HEK293T (cell line): ENCODE measurements around the gene B3GALT5.

Source experiments
- BHLHE40 ChIP-seq: fragments of 450-650 bp; IDR thresholded peaks from 2 replicates; pipeline ENCODE4 v1.6.1; 2016; ENCODE audit warnings: mild to moderate bottlenecking, moderate library complexity, borderline replicate concordance
- ELF4 ChIP-seq: fragments of 450-650 bp; IDR thresholded peaks from 2 replicates; pipeline ENCODE4 v1.6.1; 2017; ENCODE audit warnings: antibody characterized with exemption
- FOXM1 ChIP-seq: fragments of 450-650 bp; IDR thresholded peaks from 2 replicates; pipeline ENCODE4 v1.6.1; 2017; ENCODE audit warnings: mild to moderate bottlenecking, borderline replicate concordance
- NFRKB ChIP-seq: fragments of 450-650 bp; IDR thresholded peaks from 2 replicates; pipeline ENCODE4 v1.6.1; 2016; ENCODE audit warnings: mild to moderate bottlenecking, moderate library complexity
- SUZ12 ChIP-seq: fragments of 450-650 bp; IDR thresholded peaks from 2 replicates; pipeline ENCODE4 v1.6.1; 2016; ENCODE audit warnings: mild to moderate bottlenecking
- ZNF384 ChIP-seq: fragments of 450-650 bp; IDR thresholded peaks from 2 replicates; pipeline ENCODE4 v1.6.1; 2016

DNA sequence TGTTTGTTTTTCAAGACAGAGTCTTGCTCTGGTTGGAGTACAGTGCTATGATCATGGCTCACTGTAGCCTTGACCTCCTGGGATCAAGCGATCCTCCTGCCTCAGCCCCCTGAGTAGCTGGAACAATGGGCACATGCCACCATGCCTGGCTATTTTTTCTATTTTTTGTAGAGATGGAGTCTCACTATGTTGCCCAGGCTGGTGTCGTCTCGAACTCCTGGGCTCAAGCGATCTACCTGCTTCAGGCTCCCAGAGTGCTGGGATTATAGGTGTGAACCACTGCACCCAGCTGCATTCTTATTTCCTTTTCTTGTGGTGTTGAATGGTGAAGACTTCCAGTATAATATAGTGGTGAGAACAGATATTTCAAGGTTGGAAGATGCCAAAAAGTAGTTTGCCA is 28.0 kb downstream of the B3GALT5 start:
- TF ChIP-seq SUZ12 (no peak), NFRKB (no peak), ELF4 (no peak), ZNF384 (no peak), FOXM1 (no peak), BHLHE40 (no peak)
